ENCODE results near the gene CHAMP1. TPM values are rescaled to one million over a fixed set of nuclear protein-coding genes. Genes with fewer than 3 reads are reported as not detected.

The CHAMP1 gene, protein sequence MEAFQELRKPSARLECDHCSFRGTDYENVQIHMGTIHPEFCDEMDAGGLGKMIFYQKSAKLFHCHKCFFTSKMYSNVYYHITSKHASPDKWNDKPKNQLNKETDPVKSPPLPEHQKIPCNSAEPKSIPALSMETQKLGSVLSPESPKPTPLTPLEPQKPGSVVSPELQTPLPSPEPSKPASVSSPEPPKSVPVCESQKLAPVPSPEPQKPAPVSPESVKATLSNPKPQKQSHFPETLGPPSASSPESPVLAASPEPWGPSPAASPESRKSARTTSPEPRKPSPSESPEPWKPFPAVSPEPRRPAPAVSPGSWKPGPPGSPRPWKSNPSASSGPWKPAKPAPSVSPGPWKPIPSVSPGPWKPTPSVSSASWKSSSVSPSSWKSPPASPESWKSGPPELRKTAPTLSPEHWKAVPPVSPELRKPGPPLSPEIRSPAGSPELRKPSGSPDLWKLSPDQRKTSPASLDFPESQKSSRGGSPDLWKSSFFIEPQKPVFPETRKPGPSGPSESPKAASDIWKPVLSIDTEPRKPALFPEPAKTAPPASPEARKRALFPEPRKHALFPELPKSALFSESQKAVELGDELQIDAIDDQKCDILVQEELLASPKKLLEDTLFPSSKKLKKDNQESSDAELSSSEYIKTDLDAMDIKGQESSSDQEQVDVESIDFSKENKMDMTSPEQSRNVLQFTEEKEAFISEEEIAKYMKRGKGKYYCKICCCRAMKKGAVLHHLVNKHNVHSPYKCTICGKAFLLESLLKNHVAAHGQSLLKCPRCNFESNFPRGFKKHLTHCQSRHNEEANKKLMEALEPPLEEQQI
- 10 to 100 TPM in 3 of 4 donors, 1 to 10 TPM in 1; 10.0 to 26.8 (median 16.3) TPM for total RNA-seq

- intact Hi-C loops (cut with DNase I): no loop called here
- WGBS: 0% methylated on average over 15 of the region's 107 CpGs
- TF ChIP-seq POLR2AphosphoS5 (IDR thresholded peaks at IDR 0.05) (peak; percentile 70 to 82), EP300 (IDR thresholded peaks at IDR 0.05) (no peak), POLR2A (IDR thresholded peaks at IDR 0.05; ENCODE audit: low read depth) (peak; percentile 28)
- TF ChIP-seq, protein P1, sequence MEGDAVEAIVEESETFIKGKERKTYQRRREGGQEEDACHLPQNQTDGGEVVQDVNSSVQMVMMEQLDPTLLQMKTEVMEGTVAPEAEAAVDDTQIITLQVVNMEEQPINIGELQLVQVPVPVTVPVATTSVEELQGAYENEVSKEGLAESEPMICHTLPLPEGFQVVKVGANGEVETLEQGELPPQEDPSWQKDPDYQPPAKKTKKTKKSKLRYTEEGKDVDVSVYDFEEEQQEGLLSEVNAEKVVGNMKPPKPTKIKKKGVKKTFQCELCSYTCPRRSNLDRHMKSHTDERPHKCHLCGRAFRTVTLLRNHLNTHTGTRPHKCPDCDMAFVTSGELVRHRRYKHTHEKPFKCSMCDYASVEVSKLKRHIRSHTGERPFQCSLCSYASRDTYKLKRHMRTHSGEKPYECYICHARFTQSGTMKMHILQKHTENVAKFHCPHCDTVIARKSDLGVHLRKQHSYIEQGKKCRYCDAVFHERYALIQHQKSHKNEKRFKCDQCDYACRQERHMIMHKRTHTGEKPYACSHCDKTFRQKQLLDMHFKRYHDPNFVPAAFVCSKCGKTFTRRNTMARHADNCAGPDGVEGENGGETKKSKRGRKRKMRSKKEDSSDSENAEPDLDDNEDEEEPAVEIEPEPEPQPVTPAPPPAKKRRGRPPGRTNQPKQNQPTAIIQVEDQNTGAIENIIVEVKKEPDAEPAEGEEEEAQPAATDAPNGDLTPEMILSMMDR (IDR thresholded peaks at IDR 0.05): peak in 1 of 3 experiments; percentile 2
Observed at GRCh38 chr13:114314074-114314912, at the start of gene CHAMP1. TSS of gene CHAMP1 (plus strand) at chr13:114314503. CDS start at chr13:114323843, 9,340 bp downstream.

GRCh38 chr13:114264886-114265611 lies 49.3 kb upstream of the CHAMP1 start:
- TF ChIP-seq POLR2A (IDR thresholded peaks at IDR 0.05; ENCODE audit: low read depth) (no peak), EP300 (IDR thresholded peaks at IDR 0.05) (no peak), POLR2AphosphoS5 (IDR thresholded peaks at IDR 0.05) (no peak)
- TF ChIP-seq, protein P1 (IDR thresholded peaks at IDR 0.05): no peak
- H3K36me3 ChIP-seq: peaks cover 71 to 100% (median 96%) of the 10 kb centered on the region in 4 donors
- H3K4me1 ChIP-seq: no peaks in the 10 kb centered on the region
- no peaks in the 10 kb centered on the region for H3K27me3 ChIP-seq
- no peak overlapping the region for H3K27ac ChIP-seq (replicated peaks in 1 of 4)
- 87% methylated on average over 8 of the region's 8 CpGs for WGBS
- intact Hi-C loops (cut with DNase I): no loop called here
- no peak for DNase-seq (ENCODE audit: extremely low spot score)
- no peak overlapping the region for H3K4me3 ChIP-seq
- no peaks in the 10 kb centered on the region for H3K9me3 ChIP-seq

More at GRCh38 chr13:114314074-114314912, at the start of gene CHAMP1:
- Histone ChIP-seq H3K27me3 (no peaks in the 10 kb centered on the region), H3K27ac (replicated peaks in 1 of 4) (peak within 1 kb of the TSS; percentile 93 to 98 (median 94)), H3K4me1 (peaks cover 36 to 50% (median 49%) of the 10 kb centered on the region in 4 donors), H3K9me3 (no peaks in the 10 kb centered on the region), H3K36me3 (no peaks in the 10 kb centered on the region), H3K4me3 (peak within 1 kb of the TSS; percentile 82 to 92 (median 84))
- DNase-seq (ENCODE audit: extremely low spot score): peak; percentile 99

DNA sequence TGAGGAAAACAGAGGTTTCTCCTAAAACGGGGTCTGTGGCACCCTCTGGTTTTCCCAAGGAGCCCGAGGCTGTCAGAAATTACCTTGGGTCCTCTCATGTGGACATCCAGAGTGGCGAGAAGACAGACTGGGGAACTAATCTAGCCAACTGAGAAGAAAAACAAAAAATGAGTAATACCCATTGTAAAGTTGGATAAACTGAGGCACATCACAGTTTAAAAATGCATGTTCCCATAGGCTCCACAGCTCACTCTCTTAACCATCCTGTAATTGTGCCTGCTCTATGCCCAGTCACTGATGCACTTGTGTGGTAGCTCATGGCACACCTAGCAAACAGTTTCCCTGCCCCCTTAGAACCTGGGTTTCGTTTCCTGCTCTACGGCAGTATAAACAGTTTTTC lies 48.1 kb upstream of the CHAMP1 start:
- H3K27ac ChIP-seq (replicated peaks in 1 of 4): no peak overlapping the region
- TF ChIP-seq, protein P1 (IDR thresholded peaks at IDR 0.05): no peak
- TF ChIP-seq POLR2AphosphoS5 (IDR thresholded peaks at IDR 0.05) (no peak), POLR2A (IDR thresholded peaks at IDR 0.05; ENCODE audit: low read depth) (no peak), EP300 (IDR thresholded peaks at IDR 0.05) (no peak)
- no peaks in the 10 kb centered on the region for H3K4me1 ChIP-seq
- no peak for DNase-seq (ENCODE audit: extremely low spot score)
- no peaks in the 10 kb centered on the region for H3K27me3 ChIP-seq
- peaks cover 60 to 94% (median 90%) of the 10 kb centered on the region in 4 donors for H3K36me3 ChIP-seq
- WGBS: 93% methylated on average over 5 of the region's 5 CpGs
- intact Hi-C loops (cut with DNase I): no loop called here
- H3K4me3 ChIP-seq: no peak overlapping the region
- H3K9me3 ChIP-seq: no peaks in the 10 kb centered on the region

All from esophagus muscularis mucosa (tissue), 4 donors.